Ovary (tissue), 3 donors: ENCODE measurements around the gene CTNNA3.

Source experiments
- POLR2A ChIP-seq: fragments of 450-650 bp; IDR thresholded peaks from one replicate; pipeline ENCODE4 v1.6.1; 2017; ENCODE audit warnings: antibody characterized with exemption, mild to moderate bottlenecking, moderate library complexity
- TF ChIP-seq, protein P1 (sequence below), 3 donors: fragments of 450-650 bp in 2 of 3; fragments of 200-600 bp in 1 of 3; IDR thresholded peaks; one replicate each; pipeline versions ENCODE4 v1.5.1 to v1.8.0; 2016 to 2022; ENCODE audit warnings: antibody characterized with exemption in 3 of 3, mild to moderate bottlenecking in 1 of 3
- donor health status: DM: no; HTN: no; CAD: no.

DNA sequence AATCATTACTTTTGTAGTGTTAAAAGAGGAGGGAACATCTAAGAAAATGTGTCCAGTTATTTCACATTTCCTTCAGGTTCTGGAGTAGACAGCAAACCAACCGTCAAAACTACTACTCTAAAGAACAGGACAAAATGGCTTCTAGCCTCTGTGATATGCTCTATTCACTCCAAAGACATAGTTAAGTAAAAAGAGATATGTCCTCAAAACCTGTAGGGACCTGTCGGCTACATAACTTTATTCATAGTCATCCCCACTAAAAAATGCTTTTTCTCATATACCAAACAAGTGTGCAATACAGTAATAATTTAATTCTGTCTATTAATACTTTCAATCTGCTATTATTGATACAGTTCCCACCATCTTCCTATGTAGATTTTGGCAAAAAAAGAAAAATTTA is 1412.9 kb downstream of the CTNNA3 start:
- TF ChIP-seq, protein P1, sequence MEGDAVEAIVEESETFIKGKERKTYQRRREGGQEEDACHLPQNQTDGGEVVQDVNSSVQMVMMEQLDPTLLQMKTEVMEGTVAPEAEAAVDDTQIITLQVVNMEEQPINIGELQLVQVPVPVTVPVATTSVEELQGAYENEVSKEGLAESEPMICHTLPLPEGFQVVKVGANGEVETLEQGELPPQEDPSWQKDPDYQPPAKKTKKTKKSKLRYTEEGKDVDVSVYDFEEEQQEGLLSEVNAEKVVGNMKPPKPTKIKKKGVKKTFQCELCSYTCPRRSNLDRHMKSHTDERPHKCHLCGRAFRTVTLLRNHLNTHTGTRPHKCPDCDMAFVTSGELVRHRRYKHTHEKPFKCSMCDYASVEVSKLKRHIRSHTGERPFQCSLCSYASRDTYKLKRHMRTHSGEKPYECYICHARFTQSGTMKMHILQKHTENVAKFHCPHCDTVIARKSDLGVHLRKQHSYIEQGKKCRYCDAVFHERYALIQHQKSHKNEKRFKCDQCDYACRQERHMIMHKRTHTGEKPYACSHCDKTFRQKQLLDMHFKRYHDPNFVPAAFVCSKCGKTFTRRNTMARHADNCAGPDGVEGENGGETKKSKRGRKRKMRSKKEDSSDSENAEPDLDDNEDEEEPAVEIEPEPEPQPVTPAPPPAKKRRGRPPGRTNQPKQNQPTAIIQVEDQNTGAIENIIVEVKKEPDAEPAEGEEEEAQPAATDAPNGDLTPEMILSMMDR (IDR thresholded peaks at IDR 0.05): no peak
- TF ChIP-seq POLR2A: no peak
